Omental fat pad (tissue), 4 donors: ENCODE data around the gene DPY30. TPM values are rescaled to one million over a fixed set of nuclear protein-coding genes. Genes with fewer than 3 reads are reported as not detected.
"Not testable (repeated sequence)": the region's sequence is repeated elsewhere in the genome, so short reads cannot be mapped to it uniquely, and the experiment has no call there.

Experiments used
- ATAC-seq: fragments of 150-250 bp; one replicate; pipeline ENCODE4 v1.9.1; 2016; ENCODE audit warnings: mild to moderate bottlenecking, moderate library complexity; ENCODE audit not compliant: low FRiP score
- DNase-seq: peaks from one replicate; pipeline ENCODE4 v3.0.0-alpha.2; 2019; ENCODE audit warnings: low spot score
- total RNA-seq, 4 donors: library from RNA; depleted of rRNA; stranded (reverse); fragments of >200 nt; gene quantifications; one replicate each; pipeline ENCODE4 v1.1.0, GENCODE V29; 2016
- TF ChIP-seq, protein P1 (sequence below), 3 donors: fragments of 450-650 bp; IDR thresholded peaks; one replicate each; pipeline ENCODE4 v1.5.1; 2016 to 2017; ENCODE audit warnings: antibody characterized with exemption in 3 of 3, mild to moderate bottlenecking in 3 of 3, moderate library complexity in 2 of 3

DPY30 gene
- total RNA-seq, 4 donors from 2014 or later: 29.2 to 55.5 (median 44.6) TPM

- TF ChIP-seq, protein P1, sequence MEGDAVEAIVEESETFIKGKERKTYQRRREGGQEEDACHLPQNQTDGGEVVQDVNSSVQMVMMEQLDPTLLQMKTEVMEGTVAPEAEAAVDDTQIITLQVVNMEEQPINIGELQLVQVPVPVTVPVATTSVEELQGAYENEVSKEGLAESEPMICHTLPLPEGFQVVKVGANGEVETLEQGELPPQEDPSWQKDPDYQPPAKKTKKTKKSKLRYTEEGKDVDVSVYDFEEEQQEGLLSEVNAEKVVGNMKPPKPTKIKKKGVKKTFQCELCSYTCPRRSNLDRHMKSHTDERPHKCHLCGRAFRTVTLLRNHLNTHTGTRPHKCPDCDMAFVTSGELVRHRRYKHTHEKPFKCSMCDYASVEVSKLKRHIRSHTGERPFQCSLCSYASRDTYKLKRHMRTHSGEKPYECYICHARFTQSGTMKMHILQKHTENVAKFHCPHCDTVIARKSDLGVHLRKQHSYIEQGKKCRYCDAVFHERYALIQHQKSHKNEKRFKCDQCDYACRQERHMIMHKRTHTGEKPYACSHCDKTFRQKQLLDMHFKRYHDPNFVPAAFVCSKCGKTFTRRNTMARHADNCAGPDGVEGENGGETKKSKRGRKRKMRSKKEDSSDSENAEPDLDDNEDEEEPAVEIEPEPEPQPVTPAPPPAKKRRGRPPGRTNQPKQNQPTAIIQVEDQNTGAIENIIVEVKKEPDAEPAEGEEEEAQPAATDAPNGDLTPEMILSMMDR (IDR thresholded peaks at IDR 0.05): no peak
- DNase-seq (no peak), ATAC-seq (no peak)
Observed at GRCh38 chr2:32061973-32062861, 22.6 kb upstream of the DPY30 start.

DNA sequence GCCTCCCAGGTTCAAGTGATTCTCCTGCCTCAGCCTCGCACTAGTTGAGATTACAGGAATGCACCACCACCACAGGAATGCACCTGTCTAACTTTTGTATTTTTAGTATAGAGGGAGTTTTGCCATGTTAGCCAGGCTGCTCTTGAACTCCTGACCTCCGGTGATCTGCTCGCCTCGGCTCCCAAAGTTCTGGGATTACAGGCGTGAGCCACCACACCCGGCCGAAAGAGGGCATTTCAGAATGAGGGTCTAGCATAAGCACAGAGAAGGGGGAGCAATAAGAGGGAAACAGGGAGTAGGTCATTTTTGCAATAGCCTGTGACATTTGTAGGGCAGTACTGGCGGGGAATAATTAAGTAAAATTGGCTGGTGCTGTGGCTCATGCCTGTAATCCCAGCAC is 21.8 kb upstream of the DPY30 start:
- no peak for ATAC-seq
- TF ChIP-seq, protein P1 (IDR thresholded peaks at IDR 0.05): no peak
- DNase-seq: no peak

GRCh38 chr2:32060266-32060665 is 20.7 kb upstream of the DPY30 start:
- no peak for ATAC-seq
- TF ChIP-seq, protein P1 (IDR thresholded peaks at IDR 0.05): no peak

GRCh38 chr2:32058130-32058529 is 18.5 kb upstream of the DPY30 start:
- DNase-seq (no peak), ATAC-seq (no peak)
- TF ChIP-seq, protein P1 (IDR thresholded peaks at IDR 0.05): no peak

More at GRCh38 chr2:32060266-32060665, 20.7 kb upstream of the DPY30 start:
- DNase-seq: no peak

DNA sequence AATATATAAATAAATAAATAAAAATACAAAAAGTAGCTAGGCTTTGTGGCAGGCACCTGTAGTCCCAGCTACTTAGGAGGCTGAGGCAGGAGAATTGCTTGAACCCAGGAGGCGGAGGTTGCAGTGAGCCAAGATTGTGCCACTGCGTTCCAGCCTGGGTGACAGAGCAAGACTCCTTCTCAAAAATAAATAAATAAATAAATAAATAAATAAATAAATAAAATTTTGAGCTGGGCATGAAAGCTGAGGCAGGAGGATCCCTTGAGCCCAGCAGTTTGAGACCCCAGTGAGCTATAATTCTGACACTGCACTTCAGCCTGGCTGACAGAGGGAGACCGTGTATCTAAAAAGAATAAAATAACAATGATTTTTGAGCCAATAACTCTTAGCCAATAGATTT is 15.0 kb upstream of the DPY30 start:
- DNase-seq, ATAC-seq: not testable (repeated sequence)

- DNase-seq (no peak), ATAC-seq (no peak)
- TF ChIP-seq, protein P1 (IDR thresholded peaks at IDR 0.05): no peak
Observed at GRCh38 chr2:32051836-32052439, 12.3 kb upstream of the DPY30 start.

DNA sequence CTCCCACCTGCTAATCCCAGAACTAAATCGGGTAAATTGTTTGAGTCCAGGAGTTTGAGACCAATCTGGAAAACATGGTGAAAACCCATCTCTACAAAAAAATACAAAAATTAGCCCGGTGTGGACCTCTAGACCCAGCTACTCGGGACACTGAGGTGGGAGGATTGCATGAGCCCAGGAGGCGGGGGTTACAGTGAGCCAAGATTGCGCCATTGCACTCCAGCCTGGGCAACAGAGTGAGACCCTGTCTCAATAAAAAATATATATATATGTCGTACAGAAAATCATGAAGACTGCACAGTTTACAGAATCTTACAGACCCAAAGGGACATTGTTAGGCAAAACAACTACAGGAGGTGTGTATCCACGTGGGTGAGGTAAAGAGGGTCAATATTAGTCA is 4.0 kb upstream of the DPY30 start:
- ATAC-seq (no peak), DNase-seq (no peak)
- TF ChIP-seq, protein P1 (IDR thresholded peaks at IDR 0.05): no peak

DNA sequence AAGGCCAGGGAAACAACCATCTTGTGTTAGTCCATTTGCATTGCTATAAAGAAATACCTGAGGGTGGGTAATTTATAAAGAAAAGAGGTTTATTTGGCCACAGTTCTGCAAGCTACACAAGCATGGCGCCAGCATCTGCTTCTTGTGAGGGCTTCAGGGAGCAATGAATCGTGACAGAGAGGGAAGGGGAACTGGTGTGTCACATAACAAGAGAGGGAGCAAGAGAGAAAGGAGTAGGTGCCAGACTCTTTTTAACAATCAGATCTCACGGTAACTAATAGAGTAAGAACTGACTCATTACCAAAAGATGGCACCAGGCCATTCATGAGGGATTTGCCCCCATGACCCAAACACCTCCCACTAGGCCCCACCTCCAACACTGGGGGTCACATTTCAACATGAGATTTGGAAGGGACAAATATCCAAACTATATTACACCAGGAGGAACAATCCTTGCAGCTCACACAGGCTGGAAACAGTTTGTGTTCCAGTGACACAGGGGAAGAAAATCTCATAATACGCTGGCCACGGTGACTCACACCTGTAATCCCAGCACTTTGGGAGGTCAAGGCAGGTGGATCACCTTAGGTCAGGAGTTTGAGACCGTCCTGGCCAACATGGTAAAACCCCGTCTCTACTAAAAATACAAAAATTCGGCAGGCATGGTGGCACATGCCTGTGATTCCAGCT is 5.3 kb downstream of the DPY30 start:
- DNase-seq: not testable (repeated sequence)

DNA sequence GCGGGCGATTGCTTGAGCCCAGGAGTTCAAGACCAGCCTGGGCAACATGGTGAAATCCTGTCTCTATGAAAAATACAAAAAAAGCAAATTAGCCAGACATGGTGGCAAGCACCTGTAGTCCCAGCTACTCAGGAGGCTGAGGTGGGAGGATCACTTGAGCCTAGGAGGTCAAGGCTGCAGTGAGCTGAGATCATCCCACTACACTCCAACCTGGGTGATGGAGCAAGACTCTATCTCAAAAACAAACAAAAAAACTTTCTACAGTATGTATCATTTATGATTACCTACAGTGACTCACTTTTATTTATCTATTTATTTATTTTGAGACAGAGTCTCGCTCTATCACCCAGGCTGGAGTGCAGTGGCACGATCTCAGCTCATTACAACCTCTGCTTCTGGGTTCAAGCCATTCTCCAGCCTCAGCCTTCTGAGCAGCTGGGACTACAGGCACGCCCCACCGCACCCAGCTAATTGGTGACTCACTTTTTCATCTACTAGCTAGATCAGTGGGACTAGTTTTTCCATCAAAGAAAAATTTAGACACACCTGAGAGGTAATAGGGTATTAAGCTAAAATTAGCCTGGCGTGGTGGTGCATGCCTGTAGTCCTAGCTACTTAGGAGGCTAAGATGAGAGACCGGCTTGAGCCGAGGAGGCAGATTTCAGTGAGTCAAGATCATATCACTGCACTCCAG is 20.7 kb downstream of the DPY30 start:
- not testable (repeated sequence) for ATAC-seq, DNase-seq

More for the DNA sequence above, 5.3 kb downstream of the DPY30 start:
- ATAC-seq: not testable (repeated sequence)
